H1 (cell line): ENCODE measurements around the gene ZBTB20. TPM values are rescaled to one million over a fixed set of nuclear protein-coding genes. Genes with fewer than 3 reads are reported as not detected.

Experiments
- CTCF ChIA-PET: fragments of 300-600 bp; sonication (Branson Sonifier 250); formaldehyde crosslinking; loops from one replicate; lab custom pipeline; 2021; ENCODE audit not compliant: partially characterized antibody; lab: Charles Lee
- POLR2A ChIA-PET: fragments of 300-600 bp; sonication (Branson Sonifier 250); formaldehyde crosslinking; loops from one replicate; lab custom pipeline; 2021; ENCODE audit warnings: inconsistent platforms; ENCODE audit not compliant: partially characterized antibody; lab: Charles Lee
- DNase-seq, 2 experiments: peaks; one replicate each; pipeline versions ENCODE4 v3.0.0 to v3.0.0-alpha.2; 2010 to 2022; ENCODE audit warnings: low spot score in 2 of 2, low read depth in 1 of 2, mixed read lengths in 1 of 2
- FAIRE-seq: peaks from 2 replicates; lab custom pipeline; 2011; peaks lifted over from hg19 to GRCh38; lab: Jason Lieb, UNC
- H2AFZ ChIP-seq: 2 replicates; pipeline ENCODE4 v1.8.1; 2012; ENCODE audit warnings: low read length, inconsistent platforms
- H2AK5ac ChIP-seq: 2 replicates; pipeline ENCODE4 v1.6.1; 2013; ENCODE audit warnings: low read depth, low read length
- H2BK120ac ChIP-seq: replicated peaks from 2 replicates; pipeline ENCODE3; 2013; ENCODE audit warnings: low read depth, low read length, inconsistent platforms
- H2BK12ac ChIP-seq: 2 replicates; pipeline ENCODE4 v1.6.1; 2013; ENCODE audit warnings: low read depth, low read length
- H2BK15ac ChIP-seq: 2 replicates; pipeline ENCODE4 v1.6.1; 2013; ENCODE audit warnings: low read length
- H2BK20ac ChIP-seq: 2 replicates; pipeline ENCODE4 v1.6.1; 2013; ENCODE audit warnings: low read length
- H2BK5ac ChIP-seq: 2 replicates; pipeline ENCODE4 v1.6.1; 2013; ENCODE audit warnings: low read depth, low read length
- H3K14ac ChIP-seq: 2 replicates; pipeline ENCODE4 v1.6.1; 2013; ENCODE audit warnings: inconsistent platforms; ENCODE audit not compliant: insufficient read length
- H3K18ac ChIP-seq: 2 replicates; pipeline ENCODE4 v1.6.1; 2013; ENCODE audit warnings: low read length; ENCODE audit errors: extremely low read depth
- H3K23ac ChIP-seq: 2 replicates; pipeline ENCODE4 v1.6.1; 2013; ENCODE audit warnings: inconsistent platforms; ENCODE audit not compliant: insufficient read length
- H3K23me2 ChIP-seq: 2 replicates; pipeline ENCODE4 v1.6.1; 2013; ENCODE audit warnings: low read depth, low read length
- H3K27ac ChIP-seq: 2 replicates; pipeline ENCODE4 v1.6.1; 2011; ENCODE audit warnings: low read depth, low read length, inconsistent platforms
- H3K27me3 ChIP-seq, 4 experiments: replicated peaks in 1 of 4; 1 replicate in 1 of 4; 2 replicates in 3 of 4; pipeline versions ENCODE4 v1.6.1 to v1.8.1; 2011 to 2013; ENCODE audit warnings: low read length in 3 of 4, mild to moderate bottlenecking in 3 of 4, inconsistent platforms in 2 of 4, mixed read lengths in 2 of 4, moderate library complexity in 1 of 4; ENCODE audit not compliant: control insufficient read depth in 3 of 4, insufficient read depth in 3 of 4; ENCODE audit errors: extremely low read depth in 1 of 4
- H3K36me3 ChIP-seq, 4 experiments: 2 replicates each; pipeline versions ENCODE4 v1.6.1 to v1.8.1; 2011 to 2013; ENCODE audit warnings: mild to moderate bottlenecking in 4 of 4, low read length in 3 of 4, moderate library complexity in 2 of 4, control low read depth in 1 of 4, inconsistent platforms in 1 of 4; ENCODE audit not compliant: insufficient read depth in 4 of 4, control insufficient read depth in 2 of 4
- H3K4ac ChIP-seq: replicated peaks from 2 replicates; pipeline ENCODE3; 2013; ENCODE audit warnings: low read length, low read depth, mixed read lengths, inconsistent platforms; ENCODE audit not compliant: insufficient read length
- H3K4me1 ChIP-seq, 4 experiments: replicated peaks in 1 of 4; 1 replicate in 1 of 4; 2 replicates in 3 of 4; pipeline versions ENCODE4 v1.6.1 to v1.8.1; 2011 to 2013; ENCODE audit warnings: low read length in 3 of 4, inconsistent platforms in 2 of 4, mixed read lengths in 1 of 4; ENCODE audit not compliant: insufficient read depth in 4 of 4, control insufficient read depth in 3 of 4
- H3K4me2 ChIP-seq, 2 experiments: 2 replicates each; pipeline versions ENCODE4 v1.6.1 to v1.8.1; 2011 to 2013; ENCODE audit warnings: low read depth in 2 of 2, low read length in 2 of 2, control low read depth in 1 of 2, inconsistent platforms in 1 of 2, mild to moderate bottlenecking in 1 of 2; ENCODE audit not compliant: insufficient read depth in 1 of 2
- H3K4me3 ChIP-seq, 4 experiments: fragments of 200-600, 300-600 bp in 1 of 4; sonication (generic), shearing (Covaris generic), sonication (Bioruptor Twin) in 1 of 4; 2 replicates each; pipeline versions ENCODE4 v1.5.1 to v1.8.1; 2011 to 2016; ENCODE audit warnings: low read length in 4 of 4, low read depth in 3 of 4, control low read depth in 2 of 4, inconsistent platforms in 2 of 4, mild to moderate bottlenecking in 2 of 4, mixed read lengths in 1 of 4, moderate library complexity in 1 of 4; ENCODE audit not compliant: insufficient read depth in 2 of 4; ENCODE audit errors: extremely low read depth in 1 of 4
- H3K56ac ChIP-seq: replicated peaks from 2 replicates; pipeline ENCODE3; 2013; ENCODE audit warnings: low read depth, mild to moderate bottlenecking, mixed read lengths, low read length, inconsistent platforms; ENCODE audit not compliant: insufficient read length
- H3K79me1 ChIP-seq: 2 replicates; pipeline ENCODE4 v1.6.1; 2013; ENCODE audit warnings: low read depth, low read length, control low read depth
- H3K79me2 ChIP-seq, 2 experiments: 2 replicates each; pipeline versions ENCODE4 v1.6.1 to v1.8.1; 2012 to 2013; ENCODE audit warnings: low read length in 2 of 2, mild to moderate bottlenecking in 2 of 2, inconsistent platforms in 1 of 2; ENCODE audit not compliant: insufficient read depth in 2 of 2, control insufficient read depth in 1 of 2
- H3K9ac ChIP-seq, 4 experiments: replicated peaks in 1 of 4; 1 replicate in 1 of 4; 2 replicates in 3 of 4; pipeline versions ENCODE4 v1.6.1 to v1.8.1; 2011 to 2013; ENCODE audit warnings: low read depth in 3 of 4, low read length in 3 of 4, control low read depth in 2 of 4, mild to moderate bottlenecking in 2 of 4, moderate library complexity in 2 of 4, inconsistent platforms in 1 of 4; ENCODE audit errors: extremely low read depth in 1 of 4
- H3K9me3 ChIP-seq, 2 experiments: 2 replicates each; pipeline versions ENCODE4 v1.6.1 to v1.8.1; 2012 to 2013; ENCODE audit warnings: mild to moderate bottlenecking in 2 of 2, moderate library complexity in 2 of 2, control low read depth in 1 of 2, inconsistent platforms in 1 of 2, low read depth in 1 of 2, low read length in 1 of 2, mixed read lengths in 1 of 2; ENCODE audit not compliant: insufficient read depth in 2 of 2
- H4K20me1 ChIP-seq, 2 experiments: replicated peaks in 1 of 2; 2 replicates each; pipeline versions ENCODE3 to v1.8.1; 2011 to 2013; ENCODE audit warnings: inconsistent platforms in 2 of 2, low read length in 2 of 2, mild to moderate bottlenecking in 1 of 2; ENCODE audit not compliant: insufficient read depth in 2 of 2, control insufficient read depth in 1 of 2
- H4K5ac ChIP-seq: 2 replicates; pipeline ENCODE4 v1.6.1; 2013; ENCODE audit warnings: low read length, low read depth, mixed read lengths, inconsistent platforms; ENCODE audit not compliant: insufficient read length
- H4K8ac ChIP-seq: 2 replicates; pipeline ENCODE4 v1.8.0; 2013; ENCODE audit warnings: mild to moderate bottlenecking, moderate library complexity, low read length, inconsistent platforms; ENCODE audit not compliant: insufficient read depth; ENCODE audit errors: extremely low read depth
- H4K91ac ChIP-seq: replicated peaks from 2 replicates; pipeline ENCODE3; 2013; ENCODE audit warnings: low read length, mixed read lengths, inconsistent platforms; ENCODE audit not compliant: insufficient read length
- BRCA1 ChIP-seq: IDR thresholded peaks from 2 replicates; pipeline ENCODE4 v1.6.1; 2012; ENCODE audit warnings: low read depth, low read length, improper control_type of control experiment
- RAD21 ChIP-seq, 2 experiments: IDR thresholded peaks in 1 of 2; conservative IDR thresholded peaks in 1 of 2; 2 replicates each; pipeline ENCODE4 v1.6.1; 2011; ENCODE audit warnings: low read depth in 2 of 2, low read length in 2 of 2, improper control_type of control experiment in 1 of 2, inconsistent platforms in 1 of 2, mild to moderate bottlenecking in 1 of 2, moderate library complexity in 1 of 2
- SAP30 ChIP-seq: fragments of 300-600 bp; sonication (generic); IDR thresholded peaks from 2 replicates; pipeline ENCODE4 v1.7.1; 2012; ENCODE audit warnings: low read length, moderate library complexity, mild to moderate bottlenecking, inconsistent platforms; ENCODE audit not compliant: insufficient read depth, insufficient replicate concordance
- WGBS, 2 experiments: shearing (Covaris generic) in 1 of 2; methylation state at CpG; one replicate each; pipeline versions ENCODE4 v1.1.6 to v1.1.7; 2013 to 2015; ENCODE audit warnings: low lambda C conversion rate in 2 of 2, mixed read lengths in 2 of 2, inconsistent platforms in 1 of 2, low coverage in 1 of 2, missing lambda C conversion rate in 1 of 2; ENCODE audit not compliant: insufficient replicate concordance in 2 of 2, insufficient coverage in 1 of 2, insufficient read length in 1 of 2; ENCODE audit errors: extremely low coverage in 1 of 2, missing lambda C conversion rate in 1 of 2; 5-methylcytosine and 5-hydroxymethylcytosine counted together
- polyA plus RNA-seq, 7 experiments: library from polyadenylated mRNA; depleted of rRNA in 3 of 7; stranded (reverse) in 5 of 7; unstranded in 2 of 7; fragments of >200 nt in 5 of 7; fragments of 200-250 nt in 2 of 7; gene quantifications; 1 replicate in 5 of 7; 2 replicates in 1 of 7; 4 replicates in 1 of 7; pipeline versions ENCODE4 v1.2.1 to v1.2.3, GENCODE V29; 2011 to 2013; ENCODE audit warnings: missing spikeins in 2 of 7, mixed read lengths in 2 of 7
- total RNA-seq: library from RNA; stranded (reverse); fragmentation: NEBNext Ultra II Directional; extraction: Animal tissue kit (Norgen Biotek cat#: 25700); gene quantifications from 2 replicates; pipeline ENCODE4 v1.2.1, GENCODE V29; 2021

ZBTB20 gene
- total and polyA plus RNA-seq, 2 of the 8 experiments (the other 6 are each of a cell fraction or from before 2014, with no cell fraction given) = 0.35 to 1.3 TPM

- ChIA-PET CTCF (interaction anchor here (0.6 to 1.0 kb wide), 4 partner anchors 14 to 792 kb away, joined by 3 read pairs; no protein-coding TSS in a partner anchor), POLR2A (no interaction called here)
- H3K23ac ChIP-seq = no peak overlapping the region
- no peaks in the 10 kb centered on the region for H3K23me2 ChIP-seq
- H2AK5ac ChIP-seq = no peak overlapping the region
- FAIRE-seq (no peak), DNase-seq (no peak)
- no peaks in the 10 kb centered on the region for H3K4me1 ChIP-seq
- no peak overlapping the region for H3K4me2 ChIP-seq
- H2BK20ac ChIP-seq = no peak overlapping the region
- no peak overlapping the region for H2BK12ac ChIP-seq
- 97% methylated on average over 5 of the region's 5 CpGs; no CpG with 5 or more reads in 1 of the 2 experiments for WGBS, 2 experiments
- no peak overlapping the region for H4K5ac ChIP-seq
- no peak overlapping the region for H3K18ac ChIP-seq
- TF ChIP-seq RAD21 (IDR thresholded peaks at IDR 0.05 in 1 of 2, conservative IDR thresholded peaks at IDR 0.05 in 1 of 2; ENCODE audit: low read depth in 2 of 2, low read length in 2 of 2) = peak in 1 of 2 experiments; percentile 15; a peak in 2 of 4 replicates
- TF ChIP-seq BRCA1 = no peak
- no peak for TF ChIP-seq SAP30
- no peaks in the 10 kb centered on the region for H3K79me2 ChIP-seq
- no peak overlapping the region for H2BK15ac ChIP-seq
- no peak overlapping the region for H3K4ac ChIP-seq
- H3K36me3 ChIP-seq = no peaks in the 10 kb centered on the region
- H2AFZ ChIP-seq = 0 out of 2 replicates have a peak overlapping the region, but pooled peaks have one; percentile 10
- H4K20me1 ChIP-seq = no peaks in the 10 kb centered on the region
- H3K27ac ChIP-seq = no peak overlapping the region
- H3K56ac ChIP-seq = no peak overlapping the region
- no peak overlapping the region for H4K91ac ChIP-seq
- no peaks in the 10 kb centered on the region for H3K27me3 ChIP-seq
- H4K8ac ChIP-seq = no peak overlapping the region
- no peak overlapping the region for H2BK120ac ChIP-seq
- no peaks in the 10 kb centered on the region for H3K9me3 ChIP-seq
- H3K9ac ChIP-seq = no peak overlapping the region
- H3K79me1 ChIP-seq = no peaks in the 10 kb centered on the region
- H2BK5ac ChIP-seq = no peak overlapping the region; the same call in 1 of the 2 replicates
- H3K4me3 ChIP-seq = no peak overlapping the region
- no peak overlapping the region for H3K14ac ChIP-seq
Observed at GRCh38 chr3:114659109-114660061, 487.7 kb downstream of the ZBTB20 start.
